Astrocyte of the cerebellum (primary cell): ENCODE data around the gene ADARB2.
"Not testable (repeated sequence)": the region's sequence is repeated elsewhere in the genome, so short reads cannot be mapped to it uniquely, and the experiment has no call there.

ENCODE experiments used
- DNase-seq: peaks from one replicate; pipeline ENCODE4 v3.0.0-alpha.2; 2011; ENCODE audit warnings: low read depth
- H3K4me3 ChIP-seq: 2 replicates; pipeline ENCODE4 v1.5.1; 2011; ENCODE audit warnings: mild to moderate bottlenecking, low read depth, low read length, moderate library complexity
- in situ Hi-C: cut with HindIII; loops from 2 replicates; pipeline ENCODE4 v1.10.0; 2017; ENCODE audit warnings: low sequenced_read_pairs
- TF ChIP-seq, protein P1 (sequence below): IDR thresholded peaks from 2 replicates; pipeline ENCODE4 v1.5.1; 2012; ENCODE audit warnings: low read length, low read depth, moderate library complexity, mild to moderate bottlenecking; ENCODE audit errors: missing control alignments

The ADARB2 gene

DNA sequence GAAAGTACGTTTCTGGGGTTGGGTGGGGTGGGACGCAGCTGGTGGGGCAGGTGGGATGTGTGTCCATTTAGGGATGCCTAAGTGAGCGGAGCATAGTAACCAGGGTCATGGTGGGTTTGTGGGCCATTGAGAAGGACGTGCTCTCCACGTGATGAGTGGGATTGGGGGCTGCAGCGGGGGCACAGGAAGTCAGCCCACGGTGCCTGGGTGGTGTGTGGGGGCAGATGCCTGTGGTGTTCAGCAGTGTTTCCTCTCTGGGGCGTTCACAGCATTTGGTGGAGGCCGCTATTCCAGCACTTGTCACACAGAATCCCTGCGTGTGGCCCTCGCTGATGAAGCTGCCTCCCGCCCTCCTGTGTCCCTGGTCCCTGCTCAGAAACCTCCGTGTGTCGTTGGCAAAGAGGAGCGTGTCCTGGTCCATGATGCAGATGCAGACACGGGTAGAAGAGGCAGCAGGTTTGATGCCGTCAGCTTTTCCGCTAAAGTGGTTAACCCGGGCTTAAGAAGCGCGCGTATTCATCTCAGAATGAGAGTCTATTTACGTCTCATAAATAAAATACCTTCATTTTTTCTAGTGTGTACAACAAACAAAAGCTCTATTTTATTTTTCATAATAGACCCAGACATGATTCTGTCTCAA, 274.2 kb downstream of the ADARB2 start:
- H3K4me3 ChIP-seq: no peak overlapping the region
- TF ChIP-seq, protein P1, sequence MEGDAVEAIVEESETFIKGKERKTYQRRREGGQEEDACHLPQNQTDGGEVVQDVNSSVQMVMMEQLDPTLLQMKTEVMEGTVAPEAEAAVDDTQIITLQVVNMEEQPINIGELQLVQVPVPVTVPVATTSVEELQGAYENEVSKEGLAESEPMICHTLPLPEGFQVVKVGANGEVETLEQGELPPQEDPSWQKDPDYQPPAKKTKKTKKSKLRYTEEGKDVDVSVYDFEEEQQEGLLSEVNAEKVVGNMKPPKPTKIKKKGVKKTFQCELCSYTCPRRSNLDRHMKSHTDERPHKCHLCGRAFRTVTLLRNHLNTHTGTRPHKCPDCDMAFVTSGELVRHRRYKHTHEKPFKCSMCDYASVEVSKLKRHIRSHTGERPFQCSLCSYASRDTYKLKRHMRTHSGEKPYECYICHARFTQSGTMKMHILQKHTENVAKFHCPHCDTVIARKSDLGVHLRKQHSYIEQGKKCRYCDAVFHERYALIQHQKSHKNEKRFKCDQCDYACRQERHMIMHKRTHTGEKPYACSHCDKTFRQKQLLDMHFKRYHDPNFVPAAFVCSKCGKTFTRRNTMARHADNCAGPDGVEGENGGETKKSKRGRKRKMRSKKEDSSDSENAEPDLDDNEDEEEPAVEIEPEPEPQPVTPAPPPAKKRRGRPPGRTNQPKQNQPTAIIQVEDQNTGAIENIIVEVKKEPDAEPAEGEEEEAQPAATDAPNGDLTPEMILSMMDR: no peak
- in situ Hi-C loops: no loop called here
- DNase-seq: no peak

DNA sequence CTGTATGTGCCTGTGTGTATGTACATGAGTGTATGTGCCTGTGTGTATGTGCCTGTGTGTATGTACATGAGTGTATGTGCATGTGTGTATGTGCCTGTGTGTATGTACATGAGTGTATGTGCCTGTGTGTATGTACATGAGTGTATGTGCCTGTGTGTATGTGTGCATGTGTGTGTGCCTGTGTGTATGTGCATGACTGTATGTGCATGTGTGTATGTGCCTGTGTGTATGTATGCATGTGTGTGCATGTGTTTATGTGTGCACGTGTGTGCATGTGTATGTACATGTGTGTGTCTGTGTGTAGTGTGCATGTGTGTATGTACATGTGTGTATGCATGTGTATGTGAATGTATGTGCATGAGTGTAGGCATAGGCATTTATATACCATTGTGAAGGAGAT, 274.8 kb downstream of the ADARB2 start:
- DNase-seq: no peak
- in situ Hi-C loops: no loop called here
- H3K4me3 ChIP-seq: no peak overlapping the region

DNA sequence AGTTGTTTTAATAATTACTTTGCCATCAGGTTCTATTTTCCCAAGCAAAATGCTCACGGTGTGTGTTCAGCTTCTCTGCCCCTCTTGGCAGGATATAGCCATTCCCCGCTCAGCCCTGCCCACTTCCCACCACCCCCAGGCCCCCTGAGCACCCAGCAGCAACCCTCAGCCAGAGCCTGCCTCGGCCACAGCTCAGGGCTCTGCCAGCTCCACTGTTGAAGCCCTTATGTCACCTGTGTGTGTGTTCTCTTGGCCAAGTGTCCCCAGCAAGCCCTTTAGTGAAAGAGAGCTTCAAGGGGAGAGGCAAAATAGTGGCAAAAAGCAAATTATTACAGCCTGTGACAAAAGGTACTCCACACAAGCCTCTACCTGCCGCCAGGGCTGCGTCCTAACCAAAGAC, 275.3 kb downstream of the ADARB2 start:
- in situ Hi-C loops: no loop called here
- TF ChIP-seq, protein P1: no peak
- H3K4me3 ChIP-seq: no peak overlapping the region
- DNase-seq: no peak

More for the DNA sequence above, 274.8 kb downstream of the ADARB2 start:
- TF ChIP-seq, protein P1: no peak

DNA sequence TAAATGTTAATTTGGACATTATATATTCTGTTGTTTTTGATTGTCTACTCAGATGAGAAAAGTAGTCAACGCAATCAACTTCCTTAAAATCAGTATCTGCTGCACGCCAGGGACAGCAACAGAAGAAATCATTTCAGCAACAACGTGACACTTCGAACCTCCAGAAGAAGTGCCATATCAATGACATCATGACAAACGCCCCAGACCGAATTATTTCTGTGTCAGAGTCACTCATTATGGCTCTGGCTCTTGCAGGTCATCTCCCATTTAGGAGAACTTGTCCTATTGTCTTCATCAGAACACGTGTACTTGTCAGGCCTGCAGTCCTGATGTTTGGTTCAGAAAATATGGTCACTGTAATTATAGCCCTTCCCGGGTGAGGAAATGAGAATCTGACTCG, 276.3 kb downstream of the ADARB2 start:
- TF ChIP-seq, protein P1: no peak
- no peak overlapping the region for H3K4me3 ChIP-seq
- no peak for DNase-seq
- in situ Hi-C loops: no loop called here

DNA sequence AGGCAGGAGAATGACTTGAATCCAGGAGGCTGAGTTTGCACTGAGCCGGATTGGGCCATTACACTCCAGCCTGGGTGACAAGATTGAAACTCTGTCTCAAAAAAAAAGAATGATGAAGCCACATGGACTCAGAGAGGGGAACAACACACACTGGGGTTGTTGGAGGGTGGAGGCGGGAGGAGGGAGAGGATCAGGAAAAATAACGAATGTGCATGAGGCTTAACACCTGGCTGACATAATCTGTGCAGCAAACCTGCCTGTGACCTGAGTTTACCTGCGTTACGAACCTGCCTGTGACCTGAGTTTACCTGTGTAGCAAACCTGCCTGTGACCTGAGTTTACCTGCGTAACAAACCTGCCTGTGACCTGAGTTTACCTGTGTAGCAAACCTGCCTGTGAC, 277.7 kb downstream of the ADARB2 start:
- in situ Hi-C loops, H3K4me3 ChIP-seq, DNase-seq: not testable (repeated sequence)

DNA sequence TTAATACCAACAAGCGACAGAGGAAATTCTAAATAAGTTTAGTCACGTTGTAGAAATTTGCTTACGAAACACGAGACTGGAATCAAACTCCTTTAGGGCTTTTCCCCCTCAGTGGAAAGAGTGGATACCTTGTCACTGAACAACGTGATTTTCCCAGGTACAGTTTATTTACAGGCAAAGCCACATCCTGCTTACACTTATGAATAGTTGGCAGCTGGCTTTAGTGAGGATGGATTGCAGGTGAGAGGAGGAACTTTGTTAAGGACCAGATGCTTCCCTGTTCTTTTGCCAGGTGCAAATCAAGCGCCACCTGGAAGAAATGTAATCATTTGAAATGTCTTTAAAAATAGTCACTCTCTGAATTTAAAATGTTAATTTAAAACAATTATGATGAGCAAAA, 282.4 kb downstream of the ADARB2 start:
- TF ChIP-seq, protein P1: no peak
- in situ Hi-C loops: no loop called here
- H3K4me3 ChIP-seq: no peak overlapping the region
- DNase-seq: no peak

DNA sequence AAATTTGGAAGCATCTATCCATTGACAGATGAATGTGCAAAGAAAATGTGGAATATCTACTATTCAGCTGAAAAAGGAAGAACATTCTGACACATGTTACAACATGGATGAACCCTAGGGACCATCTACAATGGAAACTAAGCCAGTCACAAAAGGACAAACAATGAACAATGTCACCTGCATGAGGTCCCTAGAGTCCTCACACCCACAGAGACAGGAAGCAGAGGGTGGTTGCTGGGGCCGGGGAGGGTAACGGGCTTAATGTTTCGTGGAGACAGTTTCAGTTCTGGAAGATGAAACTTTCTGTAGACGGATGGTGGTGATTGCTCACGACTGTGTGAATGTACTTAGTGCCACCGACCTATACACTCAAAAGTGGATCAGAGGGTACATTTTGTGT, 282.9 kb downstream of the ADARB2 start:
- in situ Hi-C loops: no loop called here
- no peak for DNase-seq
- H3K4me3 ChIP-seq: no peak overlapping the region
- TF ChIP-seq, protein P1: no peak
